Fibroblast of the aortic adventitia (primary cell): ENCODE data around the gene STARD10. TPM values are rescaled to one million over a fixed set of nuclear protein-coding genes. Genes with fewer than 3 reads are reported as not detected.
"Not testable (repeated sequence)": the region's sequence is repeated elsewhere in the genome, so short reads cannot be mapped to it uniquely, and the experiment has no call there.

Experiments used
- DNase-seq: peaks from one replicate; pipeline ENCODE4 v3.0.0-alpha.2; 2010; ENCODE audit warnings: low read depth
- H3K4me3 ChIP-seq: 2 replicates; pipeline ENCODE4 v1.5.1; 2011; ENCODE audit warnings: low read depth, mild to moderate bottlenecking, control low read depth, low read length, moderate library complexity
- total RNA-seq: library from RNA; depleted of rRNA; stranded (reverse); fragments of >200 nt; gene quantifications from 2 replicates; pipeline ENCODE4 v1.2.3, GENCODE V29; 2012; ENCODE audit warnings: low replicate concordance
- TF ChIP-seq, protein P1 (sequence below): IDR thresholded peaks from 2 replicates; pipeline ENCODE4 v1.5.1; 2011; ENCODE audit warnings: mild to moderate bottlenecking, low read length, control low read depth, inconsistent platforms; ENCODE audit not compliant: insufficient read depth

STARD10 gene
- total RNA-seq, 1 donor, result 21.4 TPM

DNA sequence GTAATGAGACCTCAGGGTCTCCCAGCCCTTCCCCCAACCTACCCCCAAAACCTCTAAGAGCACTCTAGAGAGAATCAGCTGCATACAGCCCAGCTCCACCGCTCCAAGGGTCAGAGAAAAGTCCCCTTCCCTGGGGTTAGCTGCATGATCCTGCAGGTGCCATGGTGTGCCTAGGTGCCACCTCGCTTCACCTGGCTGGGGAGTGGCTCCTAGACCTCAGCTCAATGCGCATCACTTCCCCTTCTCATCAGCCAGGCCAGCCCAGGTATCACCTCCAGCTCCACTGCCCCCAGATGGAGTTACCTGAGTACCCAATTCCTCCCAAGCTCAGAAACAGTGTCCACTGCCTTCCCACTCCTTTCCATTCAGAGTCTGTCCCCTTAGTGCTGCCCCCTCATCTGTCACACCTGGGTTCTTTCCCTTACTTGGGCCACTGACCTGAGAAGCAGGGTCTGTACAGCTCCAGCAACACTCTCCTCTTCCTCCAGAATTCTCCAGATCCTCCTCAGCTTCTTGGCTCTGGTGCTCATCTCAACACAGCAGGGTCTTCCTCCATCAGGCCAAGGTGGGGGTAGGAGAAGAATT lies 1.3 kb downstream of the STARD10 start:
- DNase-seq, result no peak
- no peak overlapping the region for H3K4me3 ChIP-seq
- TF ChIP-seq, protein P1, sequence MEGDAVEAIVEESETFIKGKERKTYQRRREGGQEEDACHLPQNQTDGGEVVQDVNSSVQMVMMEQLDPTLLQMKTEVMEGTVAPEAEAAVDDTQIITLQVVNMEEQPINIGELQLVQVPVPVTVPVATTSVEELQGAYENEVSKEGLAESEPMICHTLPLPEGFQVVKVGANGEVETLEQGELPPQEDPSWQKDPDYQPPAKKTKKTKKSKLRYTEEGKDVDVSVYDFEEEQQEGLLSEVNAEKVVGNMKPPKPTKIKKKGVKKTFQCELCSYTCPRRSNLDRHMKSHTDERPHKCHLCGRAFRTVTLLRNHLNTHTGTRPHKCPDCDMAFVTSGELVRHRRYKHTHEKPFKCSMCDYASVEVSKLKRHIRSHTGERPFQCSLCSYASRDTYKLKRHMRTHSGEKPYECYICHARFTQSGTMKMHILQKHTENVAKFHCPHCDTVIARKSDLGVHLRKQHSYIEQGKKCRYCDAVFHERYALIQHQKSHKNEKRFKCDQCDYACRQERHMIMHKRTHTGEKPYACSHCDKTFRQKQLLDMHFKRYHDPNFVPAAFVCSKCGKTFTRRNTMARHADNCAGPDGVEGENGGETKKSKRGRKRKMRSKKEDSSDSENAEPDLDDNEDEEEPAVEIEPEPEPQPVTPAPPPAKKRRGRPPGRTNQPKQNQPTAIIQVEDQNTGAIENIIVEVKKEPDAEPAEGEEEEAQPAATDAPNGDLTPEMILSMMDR, result no peak

DNA sequence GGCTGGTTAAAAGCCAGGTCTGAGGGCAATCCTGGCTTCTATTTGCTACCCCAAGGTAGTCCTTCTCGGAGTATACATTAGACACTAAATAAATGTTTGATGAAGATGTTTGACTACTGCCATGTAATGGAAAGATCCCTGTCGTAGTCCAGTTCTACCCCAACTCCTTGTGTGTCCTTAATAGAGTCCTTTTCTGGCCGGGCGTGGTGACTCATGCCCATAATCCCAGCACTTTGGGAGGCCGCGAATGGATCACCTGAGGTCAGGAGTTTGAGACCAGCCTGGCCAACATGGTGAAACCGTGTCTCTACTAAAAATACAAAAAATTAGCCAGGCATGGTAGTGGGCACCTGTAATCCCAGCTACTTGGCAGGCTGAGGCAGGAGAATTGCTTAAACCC lies 2.6 kb downstream of the STARD10 start:
- DNase-seq, H3K4me3 ChIP-seq: not testable (repeated sequence)

DNA sequence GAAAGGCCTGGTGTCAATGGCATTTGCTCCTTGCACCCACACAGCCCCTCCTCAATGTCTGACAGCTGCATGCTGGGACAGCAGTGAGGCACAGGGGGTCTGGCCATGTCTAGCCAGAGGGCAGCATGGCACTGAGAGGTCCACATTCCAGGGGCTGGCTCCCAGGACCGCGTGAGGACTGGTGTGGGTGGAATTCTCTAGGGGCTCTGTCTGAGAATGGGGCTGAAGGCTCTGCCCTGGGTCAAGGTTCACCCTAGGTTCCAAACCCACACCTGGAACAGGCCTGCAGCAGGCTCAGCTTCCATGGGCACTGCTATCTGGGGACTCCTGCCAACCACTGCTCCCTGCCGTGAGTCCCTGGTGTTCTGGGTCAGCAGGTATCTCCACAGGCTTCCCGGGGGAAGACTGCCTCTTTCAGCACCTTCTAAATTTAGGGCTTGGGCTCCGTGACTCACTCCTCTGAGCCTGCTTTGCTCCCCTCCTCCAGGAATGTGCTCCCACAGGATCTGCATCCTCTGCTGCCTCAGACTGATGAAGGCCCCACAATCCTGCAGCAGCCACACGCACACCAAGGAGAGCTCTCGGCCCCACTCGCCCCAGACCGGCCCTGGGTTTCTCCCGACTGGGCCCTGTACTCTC lies 4.2 kb downstream of the STARD10 start:
- no peak overlapping the region for H3K4me3 ChIP-seq
- TF ChIP-seq, protein P1, result no peak
- peak; percentile 61 for DNase-seq

DNA sequence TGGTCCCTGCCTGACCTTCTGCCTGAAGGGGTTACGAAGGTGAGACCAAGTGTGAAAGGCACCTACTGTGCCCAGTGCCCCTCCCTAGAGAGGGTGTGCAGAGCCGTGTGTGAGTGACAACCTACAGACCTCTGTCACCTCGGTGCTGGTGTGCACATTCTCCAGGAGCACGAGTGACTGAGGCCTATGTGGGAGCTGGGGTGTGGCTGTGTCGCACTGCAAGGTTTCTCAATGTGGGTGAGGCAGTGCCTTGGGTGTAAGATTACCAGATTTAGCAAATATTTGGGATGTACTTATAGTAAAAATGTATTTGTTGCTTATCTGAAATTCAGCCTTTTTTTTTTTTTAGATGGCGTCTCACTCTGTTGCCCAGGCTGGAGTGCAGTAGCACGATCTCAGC lies 5.6 kb downstream of the STARD10 start:
- no peak for DNase-seq

DNA sequence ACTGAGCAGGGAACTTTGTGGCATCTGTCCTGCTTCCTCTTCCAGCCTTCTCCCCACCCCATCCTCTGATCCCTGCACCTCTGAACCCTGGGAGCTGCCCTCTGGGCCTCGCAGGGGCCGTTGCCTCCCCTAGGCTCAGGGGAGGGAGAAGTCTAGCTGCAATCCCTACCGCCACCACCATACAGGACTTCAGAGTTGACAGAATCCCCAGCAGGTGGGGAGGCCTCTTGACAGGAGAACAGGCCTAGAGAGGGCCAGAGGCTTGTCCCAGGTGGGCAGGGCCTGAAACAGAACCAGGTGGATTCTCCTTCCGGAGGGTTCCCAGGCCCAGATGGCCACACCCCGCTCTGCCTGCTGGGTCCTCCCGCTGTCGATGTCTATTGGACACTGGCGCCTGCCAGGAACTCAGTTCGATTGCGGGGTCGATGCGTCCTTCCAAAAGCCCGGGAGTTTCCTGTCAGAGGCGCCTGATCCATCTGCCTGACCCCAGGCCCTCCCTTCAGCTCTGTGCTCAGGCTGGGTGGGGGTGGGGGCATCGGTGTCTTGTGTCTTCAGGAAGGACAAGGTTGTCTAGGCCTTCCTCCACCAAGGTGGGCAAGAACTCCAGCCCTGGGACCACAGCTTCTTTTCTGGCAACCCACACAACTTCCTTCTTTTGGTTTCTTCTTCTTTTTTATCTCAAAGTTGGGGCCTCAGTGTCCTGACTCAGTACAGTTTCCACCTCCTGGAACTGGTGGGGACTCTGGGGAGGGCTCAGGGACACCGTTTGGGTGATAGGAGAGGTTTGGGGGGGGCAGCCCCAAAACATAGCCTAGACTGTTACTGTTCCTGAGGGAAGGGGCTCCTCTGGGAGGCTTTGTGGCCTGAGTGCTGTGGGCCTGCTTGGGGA lies 6.4 kb downstream of the STARD10 start:
- no peak for DNase-seq
- no peak overlapping the region for H3K4me3 ChIP-seq
- TF ChIP-seq, protein P1, result peak; percentile 9

More for the DNA sequence above, 5.6 kb downstream of the STARD10 start:
- TF ChIP-seq, protein P1, result no peak
- H3K4me3 ChIP-seq, result no peak overlapping the region

DNA sequence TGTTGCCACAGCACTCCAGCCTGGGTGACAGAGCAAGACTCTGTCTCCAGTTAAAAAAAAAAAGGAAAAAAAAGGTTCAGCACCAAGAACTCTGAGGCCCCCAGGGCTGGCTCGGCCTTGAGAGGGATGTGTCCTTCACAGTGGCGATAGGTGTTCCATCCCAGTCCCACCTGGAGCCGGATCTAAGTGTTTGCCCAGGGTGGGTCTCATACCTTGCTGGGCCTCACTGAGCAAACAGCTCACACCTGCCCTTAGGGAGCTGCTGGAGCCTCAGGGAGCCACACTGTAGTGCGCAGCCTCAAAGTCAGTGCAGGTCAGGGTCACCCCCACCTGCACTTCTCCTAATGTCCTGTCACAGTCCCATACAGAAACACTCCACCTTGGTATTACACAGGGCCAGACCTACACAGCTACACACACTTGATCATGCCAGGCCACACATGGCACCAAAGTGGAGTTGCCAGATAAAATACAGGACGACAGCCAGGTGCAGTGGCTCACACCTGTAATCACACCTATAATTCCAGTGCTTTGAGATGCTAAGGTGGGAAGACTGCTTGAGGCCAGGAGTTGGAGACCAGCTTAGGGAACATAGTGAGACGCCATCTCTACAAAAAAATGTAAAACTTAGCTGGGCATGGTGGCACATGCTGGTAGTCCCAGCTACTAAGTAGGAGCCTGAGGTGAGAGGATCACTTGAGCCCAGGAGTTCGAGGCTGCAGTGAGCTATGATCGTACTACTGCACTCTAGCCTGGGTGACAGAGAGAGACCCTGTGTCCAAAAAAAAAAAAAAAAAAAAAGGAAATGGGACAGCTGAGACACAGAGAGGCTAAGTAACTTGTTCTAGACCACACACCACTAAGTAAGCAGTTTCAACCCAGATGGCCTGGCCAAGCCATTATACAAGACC lies 7.3 kb downstream of the STARD10 start:
- no peak overlapping the region for H3K4me3 ChIP-seq
- TF ChIP-seq, protein P1, result no peak
- no peak for DNase-seq
